HG03558 (cell line): ENCODE data around the gene CD99L2.
"Not testable (repeated sequence)": the region's sequence is repeated elsewhere in the genome, so short reads cannot be mapped to it uniquely, and the experiment has no call there.

ENCODE experiments used
- ATAC-seq: cut with Tn5 transposase; IDR thresholded peaks from one replicate; pipeline ENCODE4 v1.9.1; 2021; ENCODE audit warnings: moderate number of reproducible peaks; ENCODE audit not compliant: unreplicated experiment; ENCODE audit errors: extremely low read depth

Gene CD99L2

GRCh38 chrX:150857453-150857852 is 41.0 kb downstream of the CD99L2 start:
- no peak for ATAC-seq

GRCh38 chrX:150856785-150857184 is 41.7 kb downstream of the CD99L2 start:
- no peak for ATAC-seq

GRCh38 chrX:150856101-150856500 is 42.4 kb downstream of the CD99L2 start:
- ATAC-seq, result no peak

GRCh38 chrX:150854856-150855255 is 43.6 kb downstream of the CD99L2 start:
- ATAC-seq, result no peak

- no peak for ATAC-seq
Observed at GRCh38 chrX:150849996-150850720, 48.3 kb downstream of the CD99L2 start.

GRCh38 chrX:150849486-150849885 is 49.0 kb downstream of the CD99L2 start:
- peak; percentile 64 for ATAC-seq

- no peak for ATAC-seq
Observed at GRCh38 chrX:150848914-150849365, 49.5 kb downstream of the CD99L2 start.

GRCh38 chrX:150847088-150847487 is 51.4 kb downstream of the CD99L2 start:
- no peak for ATAC-seq

GRCh38 chrX:150846130-150846529 is 52.3 kb downstream of the CD99L2 start:
- no peak for ATAC-seq

- ATAC-seq, result no peak
Observed at GRCh38 chrX:150845091-150845490, 53.4 kb downstream of the CD99L2 start.

- no peak for ATAC-seq
Observed at GRCh38 chrX:150844016-150844415, 54.5 kb downstream of the CD99L2 start.

GRCh38 chrX:150842198-150842685 is 56.2 kb downstream of the CD99L2 start:
- ATAC-seq, result no peak

- no peak for ATAC-seq
Observed at GRCh38 chrX:150841456-150842197, 56.8 kb downstream of the CD99L2 start.

GRCh38 chrX:150837845-150838244 is 60.6 kb downstream of the CD99L2 start:
- no peak for ATAC-seq

- ATAC-seq, result no peak
Observed at GRCh38 chrX:150834695-150835094, 63.8 kb downstream of the CD99L2 start.

- ATAC-seq, result no peak
Observed at GRCh38 chrX:150833454-150834056, 64.9 kb downstream of the CD99L2 start.

- ATAC-seq, result no peak
Observed at GRCh38 chrX:150831863-150832262, 66.6 kb downstream of the CD99L2 start.

GRCh38 chrX:150828785-150829184 is 69.7 kb downstream of the CD99L2 start:
- ATAC-seq, result no peak

- ATAC-seq, result not testable (repeated sequence)
Observed at GRCh38 chrX:150824352-150824751, 74.1 kb downstream of the CD99L2 start.

GRCh38 chrX:150823826-150824225 is 74.6 kb downstream of the CD99L2 start:
- not testable (repeated sequence) for ATAC-seq

- no peak for ATAC-seq
Observed at GRCh38 chrX:150821971-150822370, 76.5 kb downstream of the CD99L2 start.
